D721Med (cell line): ENCODE data around the gene TRDN.
"Not testable (repeated sequence)": the region's sequence is repeated elsewhere in the genome, so short reads cannot be mapped to it uniquely, and the experiment has no call there.

Source experiments
- DNase-seq: peaks from one replicate; pipeline ENCODE4 v3.0.0; 2011; ENCODE audit warnings: low spot score; ENCODE audit not compliant: insufficient read length
- FAIRE-seq: peaks from 2 replicates; lab custom pipeline; 2011; peaks lifted over from hg19 to GRCh38; lab: Jason Lieb, UNC
- CTCF ChIP-seq: IDR thresholded peaks from 2 replicates; pipeline ENCODE4 v1.5.1; 2012; ENCODE audit warnings: mild to moderate bottlenecking, control low read depth; ENCODE audit not compliant: insufficient read depth; ENCODE audit errors: missing control alignments

TRDN gene

GRCh38 chr6:123480986-123481385, 155.8 kb downstream of the TRDN start:
- FAIRE-seq (no peak), DNase-seq (no peak)
- no peak for TF ChIP-seq CTCF

GRCh38 chr6:123472025-123472702, 164.6 kb downstream of the TRDN start:
- not testable (repeated sequence) for FAIRE-seq, DNase-seq

- DNase-seq, result no peak
- FAIRE-seq, result no peak
- no peak for TF ChIP-seq CTCF
Measured at GRCh38 chr6:123467392-123467791, 169.4 kb downstream of the TRDN start.

- DNase-seq, result no peak
- FAIRE-seq, result no peak
- no peak for TF ChIP-seq CTCF
Measured at GRCh38 chr6:123462152-123462551, 174.6 kb downstream of the TRDN start.

GRCh38 chr6:123458218-123458617, 178.5 kb downstream of the TRDN start:
- FAIRE-seq, result no peak
- DNase-seq, result no peak
- no peak for TF ChIP-seq CTCF

GRCh38 chr6:123456836-123457235, 179.9 kb downstream of the TRDN start:
- no peak for DNase-seq
- TF ChIP-seq CTCF, result no peak
- FAIRE-seq, result no peak

- no peak for TF ChIP-seq CTCF
- FAIRE-seq (no peak), DNase-seq (no peak)
Measured at GRCh38 chr6:123454448-123454847, 182.3 kb downstream of the TRDN start.

GRCh38 chr6:123453071-123453470, 183.7 kb downstream of the TRDN start:
- DNase-seq, FAIRE-seq: not testable (repeated sequence)
